Measurements from ENCODE around the gene CXCL3. TPM values are rescaled to one million over a fixed set of nuclear protein-coding genes. Genes with fewer than 3 reads are reported as not detected.

CXCL3 gene
- total and polyA plus RNA-seq, 9 of the 15 experiments (the other 6 are each of a cell fraction or from before 2014, with no cell fraction given), result 2.3 to 8.9 (median 6.1) TPM

- TF ChIP-seq SUPT5H (IDR thresholded peaks at IDR 0.05), result no peak
- TF ChIP-seq NR2C1 (IDR thresholded peaks at IDR 0.05), result peak; percentile 45; the same call in 1 of the 2 replicates
- peak; percentile 75 for TF ChIP-seq NR2C1 (tag; IDR thresholded peaks at IDR 0.05)
- peak; percentile 86 for TF ChIP-seq HDAC8 (tag; IDR thresholded peaks at IDR 0.05)
- TF ChIP-seq ZBTB12 (CRISPR knock-in tag; IDR thresholded peaks at IDR 0.05), result peak; percentile 51; the same call in 1 of the 2 replicates
- 0 out of 2 replicates have a peak, but pooled peaks have one; percentile 28 for TF ChIP-seq ZNF449 (CRISPR knock-in tag; IDR thresholded peaks at IDR 0.05)
- no peak for TF ChIP-seq HCFC1 (IDR thresholded peaks at IDR 0.05; ENCODE audit: low read depth, low read length)
- peak; percentile 46; the same call in 1 of the 2 replicates for TF ChIP-seq MTA1 (IDR thresholded peaks at IDR 0.05; ENCODE audit: borderline replicate concordance)
- peak; percentile 75 for TF ChIP-seq ZNF644 (tag; IDR thresholded peaks at IDR 0.05; ENCODE audit: low read depth)
- 0 out of 2 replicates have a peak, but pooled peaks have one; percentile 74 for TF ChIP-seq ZNF197 (CRISPR knock-in tag; IDR thresholded peaks at IDR 0.05; ENCODE audit: low read depth)
- TF ChIP-seq BRD9 (IDR thresholded peaks at IDR 0.05; ENCODE audit: low read depth, partially characterized antibody), result peak; percentile 83
- peak; percentile 25; the same call in 1 of the 2 replicates for TF ChIP-seq CC2D1A (IDR thresholded peaks at IDR 0.05)
- 0 out of 4 replicates have a peak, but pooled peaks have one; percentile 19 to 59 for TF ChIP-seq ARNT (IDR thresholded peaks at IDR 0.05)
- no peak for TF ChIP-seq POLR3G (IDR thresholded peaks at IDR 0.05; ENCODE audit: extremely low read depth, insufficient read length, insufficient replicate concordance)
- TF ChIP-seq NFE2L1 (tag; IDR thresholded peaks at IDR 0.05; ENCODE audit: borderline replicate concordance, low read depth), result peak; percentile 64
- TF ChIP-seq ZNF175 (CRISPR knock-in tag; IDR thresholded peaks at IDR 0.05; ENCODE audit: low read depth), result peak; percentile 94
- peak; percentile 100 for TF ChIP-seq MAFG (tag; conservative IDR thresholded peaks at IDR 0.05)
- TF ChIP-seq CBX2 (IDR thresholded peaks at IDR 0.05; ENCODE audit: insufficient read depth, low read length, poor library complexity, severe bottlenecking), result no peak
- peak; percentile 12; the same call in 1 of the 2 replicates for TF ChIP-seq ARID3A (IDR thresholded peaks at IDR 0.05; ENCODE audit: borderline replicate concordance, low read depth, low read length)
- no peak for TF ChIP-seq EWSR1 (IDR thresholded peaks at IDR 0.05; ENCODE audit: borderline replicate concordance, low read depth, partially characterized antibody)
- no peak for TF ChIP-seq STAT6 (CRISPR knock-in tag; IDR thresholded peaks at IDR 0.05)
Measured at GRCh38 chr4:74056114-74056857, 17.8 kb upstream of the CXCL3 start (continued).

Data from K562 (cell line).